OCI-LY3 (cell line): Measurements from ENCODE around the gene ALDOB.
"Not testable (repeated sequence)": the region's sequence is repeated elsewhere in the genome, so short reads cannot be mapped to it uniquely, and the experiment has no call there.

ENCODE experiments used
- H2AFZ ChIP-seq: fragments of 200-600, 300-600 bp; shearing (Covaris generic); 2 replicates; pipeline ENCODE4 v1.6.0; 2014; ENCODE audit warnings: antibody characterized with exemption, low read depth, low read length
- H3K27ac ChIP-seq: fragments of 200-600, 300-600 bp; sonication (generic); 2 replicates; pipeline ENCODE4 v1.5.1; 2014; ENCODE audit warnings: mild to moderate bottlenecking, low read length, moderate library complexity, mixed read lengths
- H3K27me3 ChIP-seq: fragments of 200-600, 300-600 bp; sonication (generic); 2 replicates; pipeline ENCODE4 v1.6.1; 2014; ENCODE audit warnings: low read depth, low read length, mixed read lengths
- H3K36me3 ChIP-seq: fragments of 200-600, 300-600 bp; sonication (generic); replicated peaks from 2 replicates; pipeline ENCODE3; 2014; ENCODE audit warnings: low read depth, low read length, mixed read lengths
- H3K4me1 ChIP-seq: fragments of 300-600, 200-600 bp; sonication (generic); 2 replicates; pipeline ENCODE4 v1.6.1; 2014; ENCODE audit warnings: low read length, mixed read lengths
- H3K4me2 ChIP-seq: fragments of 200-600, 300-600 bp; sonication (generic); 2 replicates; pipeline ENCODE4 v1.6.1; 2014; ENCODE audit warnings: low read length, mixed read lengths
- H3K4me3 ChIP-seq: fragments of 300-600, 200-600 bp; sonication (generic); 2 replicates; pipeline ENCODE4 v1.5.1; 2014; ENCODE audit warnings: antibody characterized with exemption, mild to moderate bottlenecking, low read length, moderate library complexity
- H3K79me2 ChIP-seq: fragments of 300-600, 200-600 bp; shearing (Covaris generic); 2 replicates; pipeline ENCODE4 v1.6.1; 2014; ENCODE audit warnings: mild to moderate bottlenecking, low read length, mixed read lengths
- H3K9ac ChIP-seq: fragments of 300-600, 200-600 bp; shearing (Covaris generic); 2 replicates; pipeline ENCODE4 v1.6.0; 2014; ENCODE audit warnings: mild to moderate bottlenecking, low read length, moderate library complexity
- H3K9me3 ChIP-seq: fragments of 200-600, 300-600 bp; shearing (Covaris generic); 2 replicates; pipeline ENCODE4 v1.6.1; 2014; ENCODE audit warnings: low read length, mixed read lengths; ENCODE audit not compliant: insufficient read depth
- H4K20me1 ChIP-seq: fragments of 200-600, 300-600 bp; sonication (generic); 2 replicates; pipeline ENCODE4 v1.6.1; 2016; ENCODE audit warnings: low read length, mixed read lengths; ENCODE audit not compliant: insufficient read depth
- EZH2phosphoT487 ChIP-seq: fragments of 200-600 bp; shearing (Covaris generic); IDR thresholded peaks from 2 replicates; pipeline ENCODE4 v1.6.1; 2018; ENCODE audit warnings: antibody characterized with exemption, mixed run types, low read depth
- TF ChIP-seq, protein P1 (sequence below): fragments of 200-600, 300-600 bp; sonication (generic); IDR thresholded peaks from 2 replicates; pipeline ENCODE4 v1.5.1; 2014; ENCODE audit warnings: antibody characterized with exemption, low read length, low read depth

Gene ALDOB

DNA sequence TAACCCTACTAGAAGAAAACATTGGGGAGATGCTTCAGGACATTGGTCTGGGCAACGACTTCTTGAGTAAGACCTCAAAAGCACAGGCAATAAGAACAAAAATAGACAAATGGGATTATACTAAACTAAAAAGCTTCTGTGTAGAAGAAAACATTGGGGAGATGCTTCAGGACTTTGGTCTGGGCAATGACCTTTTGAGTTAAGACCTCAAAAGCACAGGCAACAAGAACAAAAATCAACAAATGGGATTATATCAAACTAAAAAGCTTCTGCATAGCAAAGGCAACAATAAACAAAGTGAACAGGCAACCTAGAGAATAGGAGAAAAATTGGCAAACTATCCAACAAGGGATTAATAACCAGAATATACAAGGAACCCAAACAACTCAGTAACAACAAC is 40.9 kb downstream of the ALDOB start:
- Histone ChIP-seq H3K9me3 (no peaks in the 10 kb centered on the region), H3K4me1 (peaks cover 11% of the 10 kb centered on the region), H3K4me2 (no peak overlapping the region), H3K27ac (no peak overlapping the region), H3K9ac (no peak overlapping the region), H3K36me3 (peaks cover 63% of the 10 kb centered on the region), H2AFZ (no peak overlapping the region), H4K20me1 (peaks cover 17% of the 10 kb centered on the region), H3K4me3 (no peak overlapping the region), H3K27me3 (no peaks in the 10 kb centered on the region), H3K79me2 (peaks cover 89% of the 10 kb centered on the region)
- TF ChIP-seq, protein P1, sequence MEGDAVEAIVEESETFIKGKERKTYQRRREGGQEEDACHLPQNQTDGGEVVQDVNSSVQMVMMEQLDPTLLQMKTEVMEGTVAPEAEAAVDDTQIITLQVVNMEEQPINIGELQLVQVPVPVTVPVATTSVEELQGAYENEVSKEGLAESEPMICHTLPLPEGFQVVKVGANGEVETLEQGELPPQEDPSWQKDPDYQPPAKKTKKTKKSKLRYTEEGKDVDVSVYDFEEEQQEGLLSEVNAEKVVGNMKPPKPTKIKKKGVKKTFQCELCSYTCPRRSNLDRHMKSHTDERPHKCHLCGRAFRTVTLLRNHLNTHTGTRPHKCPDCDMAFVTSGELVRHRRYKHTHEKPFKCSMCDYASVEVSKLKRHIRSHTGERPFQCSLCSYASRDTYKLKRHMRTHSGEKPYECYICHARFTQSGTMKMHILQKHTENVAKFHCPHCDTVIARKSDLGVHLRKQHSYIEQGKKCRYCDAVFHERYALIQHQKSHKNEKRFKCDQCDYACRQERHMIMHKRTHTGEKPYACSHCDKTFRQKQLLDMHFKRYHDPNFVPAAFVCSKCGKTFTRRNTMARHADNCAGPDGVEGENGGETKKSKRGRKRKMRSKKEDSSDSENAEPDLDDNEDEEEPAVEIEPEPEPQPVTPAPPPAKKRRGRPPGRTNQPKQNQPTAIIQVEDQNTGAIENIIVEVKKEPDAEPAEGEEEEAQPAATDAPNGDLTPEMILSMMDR = no peak
- TF ChIP-seq EZH2phosphoT487 = no peak

DNA sequence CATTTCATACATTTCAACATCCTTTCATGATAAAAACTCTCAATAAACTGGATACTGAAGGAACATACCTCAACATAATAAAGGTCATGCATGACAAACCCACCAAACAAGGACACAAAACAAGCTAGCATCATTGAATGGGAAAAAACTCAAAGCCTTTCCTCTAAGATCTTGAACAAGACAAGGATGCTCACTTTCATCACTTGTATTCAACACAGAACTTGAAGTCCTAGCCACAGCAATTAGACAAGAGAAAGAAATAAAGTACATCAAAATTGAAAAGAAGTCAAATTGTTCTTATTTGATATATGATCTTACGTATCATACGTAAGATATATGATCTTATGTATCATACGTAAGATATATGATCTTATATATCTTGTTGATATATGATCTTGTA is 42.4 kb downstream of the ALDOB start:
- H3K9ac ChIP-seq = no peak overlapping the region
- H3K9me3 ChIP-seq = no peaks in the 10 kb centered on the region
- H3K27ac ChIP-seq = no peak overlapping the region
- H2AFZ ChIP-seq = no peak overlapping the region
- no peak for TF ChIP-seq EZH2phosphoT487
- TF ChIP-seq, protein P1 = no peak
- H3K27me3 ChIP-seq = no peaks in the 10 kb centered on the region
- 0 out of 2 replicates have a peak, but pooled peaks cover 7% of the 10 kb centered on the region for H3K4me1 ChIP-seq
- no peak overlapping the region for H3K4me3 ChIP-seq
- no peak overlapping the region for H3K4me2 ChIP-seq
- peaks cover 70% of the 10 kb centered on the region for H3K36me3 ChIP-seq
- peaks cover 17% of the 10 kb centered on the region for H4K20me1 ChIP-seq
- H3K79me2 ChIP-seq = peaks cover 78% of the 10 kb centered on the region

DNA sequence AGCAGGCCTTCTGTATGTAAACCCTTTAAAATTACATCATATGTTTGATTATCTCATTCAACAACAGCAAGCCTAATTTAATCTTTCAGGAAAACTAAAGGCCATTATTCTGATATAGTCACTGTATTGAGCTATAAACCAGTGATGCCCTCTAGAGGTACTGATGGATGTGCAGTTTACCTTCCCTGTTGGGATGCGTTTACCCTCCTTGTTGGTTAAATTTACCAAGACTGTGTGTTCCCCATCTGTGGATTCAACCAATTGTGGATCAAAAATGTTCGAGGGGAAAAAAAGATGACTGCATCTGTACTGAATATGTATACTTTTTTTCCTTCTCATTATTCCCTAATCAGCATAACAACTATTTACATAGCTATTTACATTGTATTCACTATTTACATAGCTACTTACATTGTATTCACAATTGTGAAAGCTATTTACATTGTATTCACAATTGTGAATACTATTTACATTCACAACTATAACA is 47.0 kb downstream of the ALDOB start:
- Histone ChIP-seq H3K36me3 (peaks cover 46% of the 10 kb centered on the region), H3K4me3 (no peak overlapping the region)

DNA sequence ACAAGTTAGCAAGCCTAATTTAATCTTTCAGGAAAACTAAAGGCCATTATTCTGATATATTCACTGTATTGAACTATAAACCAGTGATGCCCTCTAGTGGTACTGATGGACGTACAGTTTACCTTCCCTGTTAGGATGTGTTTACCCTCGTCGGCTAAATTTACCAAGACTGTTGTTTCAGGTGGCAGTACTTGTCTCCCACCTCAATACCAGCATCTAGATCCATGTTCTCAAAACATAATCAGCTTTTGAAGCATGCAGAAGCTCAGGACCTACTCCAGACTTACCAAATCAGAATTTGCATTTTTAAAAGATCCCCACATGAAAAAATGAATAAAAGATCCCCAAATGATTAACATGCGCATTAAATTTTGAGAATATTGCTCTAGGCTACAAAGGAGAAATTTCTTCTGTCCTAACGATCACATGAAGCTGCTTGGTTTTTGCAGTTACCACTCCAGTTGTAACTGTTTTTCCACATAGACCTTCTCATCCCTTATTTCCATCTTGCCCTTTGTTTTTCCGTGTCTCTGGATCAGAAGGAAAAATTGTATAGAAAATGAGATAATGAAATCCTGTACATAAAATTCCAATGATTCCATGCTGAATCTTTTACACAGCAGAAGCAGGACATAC is 47.6 kb downstream of the ALDOB start:
- H4K20me1 ChIP-seq = peaks cover 14% of the 10 kb centered on the region; the same call in 1 of the 2 replicates
- H3K4me2 ChIP-seq = no peak overlapping the region
- H3K4me3 ChIP-seq = no peak overlapping the region
- H3K36me3 ChIP-seq = peaks cover 40% of the 10 kb centered on the region
- no peak overlapping the region for H2AFZ ChIP-seq
- TF ChIP-seq EZH2phosphoT487 = no peak
- TF ChIP-seq, protein P1 = peak; percentile 74
- H3K9ac ChIP-seq = no peak overlapping the region
- H3K27ac ChIP-seq = no peak overlapping the region
- no peaks in the 10 kb centered on the region for H3K9me3 ChIP-seq
- H3K4me1 ChIP-seq = no peaks in the 10 kb centered on the region
- peaks cover 26% of the 10 kb centered on the region for H3K79me2 ChIP-seq
- no peaks in the 10 kb centered on the region for H3K27me3 ChIP-seq

More for the DNA sequence above, 47.0 kb downstream of the ALDOB start:
- no peak overlapping the region for H3K27ac ChIP-seq
- H4K20me1 ChIP-seq = peaks cover 17% of the 10 kb centered on the region
- no peaks in the 10 kb centered on the region for H3K4me1 ChIP-seq
- no peak overlapping the region for H3K4me2 ChIP-seq
- no peak overlapping the region for H2AFZ ChIP-seq
- peaks cover 32% of the 10 kb centered on the region for H3K79me2 ChIP-seq
- H3K27me3 ChIP-seq = no peaks in the 10 kb centered on the region
- H3K9ac ChIP-seq = no peak overlapping the region
- TF ChIP-seq EZH2phosphoT487 = no peak
- no peaks in the 10 kb centered on the region for H3K9me3 ChIP-seq

DNA sequence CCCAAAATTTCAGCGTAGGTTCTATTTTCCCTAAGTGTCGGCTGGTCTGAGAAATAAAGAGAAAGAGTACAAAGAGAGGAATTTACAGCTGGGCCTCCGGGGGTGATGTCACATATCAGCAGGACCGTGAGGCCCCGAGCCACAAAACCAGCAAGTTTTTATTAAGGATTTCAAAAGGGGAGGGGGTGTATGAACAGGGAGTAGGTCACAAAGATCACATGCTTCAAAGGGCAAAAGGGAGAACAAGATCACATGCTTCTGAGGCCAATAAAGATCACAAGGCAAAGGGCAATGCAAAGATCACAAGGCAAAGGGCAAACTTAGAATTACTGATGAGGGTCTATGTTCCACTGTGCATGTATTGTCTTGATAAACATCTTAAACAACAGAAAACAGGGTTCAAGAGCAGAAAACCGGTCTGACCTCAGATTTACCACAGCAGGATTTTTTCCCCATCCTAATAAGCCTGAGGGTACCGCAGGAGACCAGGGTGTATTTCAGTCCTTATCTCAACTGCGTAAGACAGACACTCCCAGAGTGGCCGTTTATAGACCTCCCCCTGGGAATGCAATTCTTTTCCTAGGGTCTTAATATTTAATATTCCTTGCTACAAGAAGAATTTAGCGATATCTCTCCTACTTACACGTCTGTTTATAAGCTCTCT is 50.6 kb downstream of the ALDOB start, which contains the start of gene BAAT:
Gene BAAT (minus strand): TSS at position 134 of the 664 bp plus-strand sequence. CDS start 13,602 bp downstream, outside the sequence.
- not testable (repeated sequence) for H3K4me2 ChIP-seq

More for the DNA sequence above, 50.6 kb downstream of the ALDOB start, which contains the start of gene BAAT:
- H3K4me1 ChIP-seq, H3K4me3 ChIP-seq, H3K27ac ChIP-seq, H4K20me1 ChIP-seq, H2AFZ ChIP-seq, H3K9ac ChIP-seq, H3K9me3 ChIP-seq, H3K79me2 ChIP-seq, H3K27me3 ChIP-seq: not testable (repeated sequence)
- H3K36me3 ChIP-seq = peaks cover 20% of the 10 kb centered on the region
